ENCODE results near the gene HMGB3.
A peak's percentile ranks its signal among the peaks of the same experiment; 100 is the strongest.
"Not testable (repeated sequence)": the region's sequence is repeated elsewhere in the genome, so short reads cannot be mapped to it uniquely, and the experiment has no call there.

The HMGB3 gene

DNA sequence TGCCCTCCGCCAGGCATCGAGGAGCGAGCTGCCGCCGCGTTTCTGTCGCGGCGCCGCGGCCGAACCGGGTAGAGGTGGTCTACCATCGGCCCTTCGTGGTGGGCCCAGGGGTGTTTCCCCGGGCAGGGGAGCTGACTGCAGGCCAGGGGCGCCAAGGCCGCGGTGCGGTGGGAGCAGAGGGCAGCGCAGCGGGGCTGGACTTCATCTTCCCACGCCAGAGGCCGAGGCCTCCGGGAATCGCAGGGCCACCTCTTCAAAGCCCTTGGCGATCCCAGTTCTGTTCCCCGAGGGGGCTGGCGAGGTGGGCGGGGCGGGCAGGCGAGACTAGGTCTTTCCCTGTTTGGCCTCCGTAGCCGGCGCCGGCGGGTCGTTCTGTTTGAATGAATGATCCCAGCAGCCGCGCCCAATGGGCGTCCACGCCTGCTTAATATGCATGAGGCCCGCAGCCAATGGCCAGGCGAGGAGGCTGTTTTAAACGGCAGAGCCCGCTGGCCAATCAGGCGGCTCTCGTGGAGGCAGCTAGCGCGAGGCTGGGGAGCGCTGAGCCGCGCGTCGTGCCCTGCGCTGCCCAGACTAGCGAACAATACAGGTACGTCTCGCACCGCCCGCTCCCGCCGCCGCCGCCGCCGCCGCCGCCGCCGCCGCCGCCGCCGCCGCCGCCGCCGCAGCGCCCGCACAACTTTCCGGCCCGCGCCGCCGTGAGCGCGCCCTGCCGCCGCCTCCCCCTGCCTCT, at the start of gene HMGB3:
HMGB3 (plus strand) TSS at position 548 of the 733 bp plus-strand sequence. CDS start 2,265 bp downstream, outside the sequence.
- peak; percentile 95 for DNase-seq (ENCODE audit: low spot score)

DNA sequence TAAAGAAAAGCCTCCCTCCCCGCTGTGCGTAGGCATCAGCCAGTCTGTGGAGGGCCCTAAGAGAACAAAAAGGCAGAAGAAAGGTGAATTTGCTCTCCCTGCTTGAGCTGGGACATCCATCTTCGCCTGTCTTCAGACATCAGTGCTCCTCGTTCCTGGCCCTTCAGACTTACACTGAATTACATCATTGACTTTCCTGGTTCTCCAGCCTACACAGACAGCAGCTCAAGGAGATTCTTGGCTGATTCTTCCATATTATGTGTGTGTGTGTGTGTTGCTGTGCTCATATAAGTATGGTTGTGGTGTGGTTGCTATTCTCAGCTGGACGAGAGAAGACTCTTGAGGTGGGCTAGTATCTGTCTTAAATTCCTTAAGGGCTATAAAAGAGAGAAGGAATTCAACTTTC, 49.2 kb upstream of the HMGB3 start:
- DNase-seq (ENCODE audit: low spot score): no peak

DNA sequence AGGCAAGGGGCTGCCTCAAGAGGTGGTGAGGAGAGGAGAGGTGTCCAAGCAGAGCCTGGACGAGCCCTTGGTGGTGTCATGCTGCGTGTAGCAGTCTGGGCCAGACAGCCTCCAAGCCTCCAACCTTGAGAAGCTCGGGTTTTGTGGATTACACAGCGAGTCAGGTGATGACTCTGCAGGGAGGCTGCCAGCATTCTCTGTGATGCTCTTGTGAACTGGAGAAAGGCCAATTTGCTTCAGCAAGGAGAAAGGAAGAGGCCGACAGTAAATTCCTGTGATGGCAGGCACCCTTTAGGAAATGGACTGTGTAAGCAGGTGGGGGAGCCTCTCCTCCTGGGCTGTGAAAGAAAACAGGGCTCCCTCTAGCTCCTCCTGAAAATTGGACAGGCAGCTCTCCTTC, 48.7 kb upstream of the HMGB3 start:
- DNase-seq (ENCODE audit: low spot score): peak; percentile 50

DNA sequence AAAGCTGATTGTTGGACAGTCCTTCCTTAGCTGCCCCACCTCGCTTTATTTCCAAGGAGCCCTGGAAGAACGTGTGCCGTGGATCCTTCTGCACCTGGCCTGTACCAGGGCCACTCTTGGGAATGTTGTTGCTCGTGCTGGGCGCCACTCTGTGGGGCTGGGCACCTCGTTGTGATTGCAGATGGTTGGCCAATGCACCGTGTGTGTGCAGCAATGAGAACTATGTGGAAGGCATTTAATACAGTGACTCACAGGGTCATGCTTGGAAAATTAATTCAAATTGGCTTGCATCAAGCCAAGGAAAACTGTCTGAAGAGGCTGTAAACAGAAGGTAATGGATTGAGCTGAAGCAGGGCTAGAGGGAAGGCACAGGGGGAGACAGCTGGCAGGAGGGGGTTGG, 47.7 kb upstream of the HMGB3 start:
- peak; percentile 52 for DNase-seq (ENCODE audit: low spot score)

DNA sequence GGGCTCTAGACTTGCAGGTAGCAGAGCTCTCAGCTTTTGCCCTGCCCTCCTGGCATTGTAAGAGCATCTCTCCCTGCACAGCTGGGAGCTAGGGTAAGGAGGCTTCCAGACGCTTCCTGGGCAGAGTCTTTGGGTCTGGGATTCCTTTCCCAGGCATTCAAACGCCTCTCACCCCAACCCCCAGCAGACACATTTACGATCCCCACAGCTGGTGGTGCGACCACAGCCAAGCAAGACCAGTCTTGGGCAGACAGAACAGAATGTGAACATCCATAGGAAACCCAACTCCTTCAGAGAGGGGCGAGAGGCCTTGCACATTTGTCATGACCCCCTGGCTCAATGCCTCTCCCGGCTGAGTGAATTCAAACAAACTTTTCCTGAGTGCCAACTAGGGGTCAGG, 46.6 kb upstream of the HMGB3 start:
- DNase-seq (ENCODE audit: low spot score): no peak

DNA sequence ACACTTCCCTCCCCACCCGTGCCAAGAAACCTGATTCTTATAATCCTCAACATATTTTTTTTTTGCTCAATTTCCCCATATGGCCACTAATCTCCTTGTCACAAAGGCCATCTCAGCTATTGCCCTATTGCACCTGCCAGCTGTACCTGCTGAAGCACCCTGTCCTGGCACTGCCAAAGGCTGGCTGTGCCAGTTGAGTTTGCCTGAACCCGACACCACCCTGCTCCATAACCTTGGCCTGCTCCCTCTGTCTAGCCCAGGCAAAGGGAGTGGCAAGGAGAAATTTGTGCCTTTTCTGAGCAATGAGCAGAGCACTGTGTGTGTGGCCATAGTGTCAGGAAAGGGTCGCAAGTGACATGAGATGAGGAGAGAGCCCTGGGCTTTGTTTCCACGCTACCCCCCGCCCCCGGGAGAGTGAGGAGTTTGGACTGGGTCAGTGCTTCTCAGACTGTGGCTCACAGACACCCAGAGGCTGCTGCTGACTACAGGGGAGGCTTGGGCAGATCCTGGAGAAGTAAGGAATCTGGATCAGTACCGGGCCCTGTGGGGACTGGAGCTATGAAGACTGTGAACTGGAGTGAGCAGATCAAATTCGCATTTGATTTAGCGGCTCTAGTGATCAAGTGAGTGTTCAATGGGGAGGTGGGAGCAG, 42.2 kb upstream of the HMGB3 start:
- no peak for DNase-seq (ENCODE audit: low spot score)

DNA sequence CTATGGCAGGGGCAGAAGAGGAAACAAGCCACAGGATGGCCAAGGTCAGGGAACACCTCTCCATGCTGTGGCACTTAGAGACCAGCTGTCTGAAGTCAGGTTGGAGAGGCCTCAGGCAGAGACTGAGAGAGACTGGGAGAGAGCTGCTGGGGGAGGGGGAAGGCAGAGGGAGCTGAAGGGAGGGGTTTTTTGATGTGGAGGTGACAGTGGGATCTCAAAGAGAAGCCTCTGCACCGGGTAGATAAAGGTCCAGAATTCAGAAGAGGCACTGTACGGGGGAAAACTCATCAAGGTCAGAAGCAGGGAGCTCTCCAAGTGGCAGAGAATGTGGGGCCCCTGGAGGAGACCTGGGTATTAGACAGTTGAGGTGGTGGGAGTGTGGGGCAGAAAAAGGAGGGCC, 41.6 kb upstream of the HMGB3 start:
- no peak for DNase-seq (ENCODE audit: low spot score)

DNA sequence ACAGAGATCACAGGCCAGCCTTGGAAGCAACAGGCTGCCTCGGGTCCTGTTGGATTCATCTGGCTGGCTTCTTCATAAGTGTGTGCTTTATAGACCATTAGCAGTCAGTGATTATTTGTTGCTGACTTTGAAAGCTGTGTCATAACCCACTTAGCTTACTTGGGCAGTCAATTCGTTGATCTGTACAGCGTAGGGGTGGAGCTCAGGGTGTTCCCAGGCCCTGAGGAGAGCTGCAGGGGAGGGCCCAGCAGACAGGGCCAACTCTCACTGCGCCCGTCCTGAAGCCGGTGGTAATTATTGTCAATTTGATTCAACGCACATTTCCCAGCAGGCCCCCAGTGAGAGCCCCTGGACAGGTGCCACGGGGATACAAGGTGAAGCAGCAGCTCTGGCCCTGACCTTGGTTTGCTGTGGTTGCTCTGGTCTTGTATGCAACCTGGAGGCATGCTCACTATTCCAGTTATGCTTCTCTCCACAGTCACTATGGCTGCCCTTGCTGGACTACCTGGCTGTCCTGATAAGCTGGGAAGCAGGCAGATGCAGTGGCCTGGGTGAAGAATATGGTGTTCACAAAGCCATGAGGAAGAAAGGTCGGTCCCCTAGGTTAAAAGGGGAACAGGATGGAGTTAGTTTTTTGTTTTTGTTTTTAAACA, 40.1 kb upstream of the HMGB3 start:
- no peak for DNase-seq (ENCODE audit: low spot score)

DNA sequence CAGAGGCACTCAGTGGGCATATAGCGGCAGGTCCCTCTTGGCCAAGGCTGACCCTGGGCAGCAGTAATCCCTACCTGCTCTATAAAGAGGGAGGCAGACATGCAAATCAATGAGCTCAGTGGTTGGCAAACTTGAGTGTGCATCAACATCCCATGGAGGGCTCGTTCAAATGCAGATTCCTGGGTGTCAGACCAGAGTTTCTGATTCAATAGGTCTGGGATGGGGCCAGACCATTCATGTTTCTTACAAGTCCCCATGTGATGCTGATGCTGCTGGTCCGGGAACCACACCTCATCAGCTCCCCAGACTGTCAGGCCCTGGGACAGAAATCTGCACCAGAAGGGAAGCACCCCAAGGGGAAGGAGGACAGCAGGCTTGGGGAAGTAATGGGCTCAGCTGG, 38.9 kb upstream of the HMGB3 start:
- DNase-seq (ENCODE audit: low spot score): no peak

DNA sequence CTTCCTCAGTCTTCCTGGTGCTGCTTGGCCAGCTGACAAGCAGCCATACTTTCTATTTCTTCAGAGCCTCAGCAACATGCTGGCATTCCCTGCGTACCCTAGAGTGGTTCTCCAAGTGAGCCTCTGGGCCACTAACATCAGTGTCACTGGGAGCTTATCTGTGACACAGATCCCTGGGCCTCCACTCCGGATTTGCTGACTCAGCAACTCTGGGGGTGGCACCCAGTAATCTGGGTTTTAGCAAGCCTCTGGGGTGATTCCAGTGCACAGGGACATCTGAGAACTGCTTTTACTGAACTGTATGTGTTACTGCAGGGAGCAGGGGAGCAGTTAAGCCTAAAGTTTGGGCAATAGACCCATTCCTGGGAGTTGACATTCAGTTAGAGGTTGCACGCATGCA, 28.2 kb upstream of the HMGB3 start:
- no peak for DNase-seq (ENCODE audit: low spot score)

DNA sequence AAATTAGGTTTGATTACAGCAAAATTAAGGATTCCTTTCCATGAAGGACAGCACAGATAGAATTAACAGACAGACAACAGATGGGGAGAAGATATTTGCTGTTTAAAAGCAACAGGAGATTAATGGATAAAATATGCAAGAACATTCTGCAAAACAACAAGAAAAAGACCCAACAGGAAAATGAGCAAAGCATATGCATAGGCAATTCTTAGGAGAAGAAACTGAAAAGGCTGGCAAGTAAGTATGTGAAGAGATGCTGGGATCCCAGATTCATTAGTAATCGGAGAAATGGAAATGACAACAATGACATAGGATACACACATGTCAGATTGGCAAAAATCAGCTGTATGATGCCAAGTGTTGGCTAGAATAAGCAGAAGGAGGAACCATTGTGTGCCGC, 27.5 kb upstream of the HMGB3 start:
- DNase-seq (ENCODE audit: low spot score): no peak

DNA sequence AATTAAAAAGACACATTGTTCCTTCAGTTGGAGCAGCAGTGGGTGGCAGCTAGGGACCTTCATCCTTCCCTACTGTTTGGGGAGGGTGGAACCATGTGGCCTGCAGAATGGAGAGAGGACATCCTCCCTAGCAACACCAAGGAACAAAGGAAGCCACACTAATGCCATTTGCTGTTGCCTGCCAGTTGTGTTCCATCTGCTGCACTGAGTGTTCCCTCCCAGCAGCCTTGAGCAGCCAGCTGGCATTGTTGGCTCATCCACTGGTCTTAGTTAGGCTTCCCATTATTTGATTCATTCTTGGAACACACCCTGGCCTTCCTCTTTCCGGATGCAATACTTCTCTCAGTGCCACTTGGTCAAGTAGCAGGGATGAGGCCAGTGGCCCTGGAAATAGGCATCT, 25.0 kb upstream of the HMGB3 start:
- DNase-seq (ENCODE audit: low spot score): no peak

DNA sequence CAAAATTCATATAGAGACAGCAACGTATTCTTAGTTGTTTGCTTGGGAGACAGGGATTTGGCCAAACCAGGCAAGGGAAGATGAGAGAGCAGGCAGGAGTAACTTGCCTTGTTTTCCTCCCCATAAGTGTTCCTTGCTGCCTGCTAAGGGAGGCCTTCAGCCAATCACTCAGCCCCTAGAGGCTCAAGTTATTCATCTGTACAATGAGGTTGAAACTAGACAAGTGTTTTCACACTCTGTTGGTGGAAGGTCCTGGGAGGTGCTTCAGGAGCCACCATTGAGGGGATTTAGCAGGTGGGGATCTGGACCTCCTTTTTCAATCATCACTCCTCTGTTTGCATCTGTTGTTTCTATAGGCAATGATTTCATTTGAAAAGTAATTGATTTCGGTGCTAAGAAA, 23.6 kb upstream of the HMGB3 start:
- no peak for DNase-seq (ENCODE audit: low spot score)

DNA sequence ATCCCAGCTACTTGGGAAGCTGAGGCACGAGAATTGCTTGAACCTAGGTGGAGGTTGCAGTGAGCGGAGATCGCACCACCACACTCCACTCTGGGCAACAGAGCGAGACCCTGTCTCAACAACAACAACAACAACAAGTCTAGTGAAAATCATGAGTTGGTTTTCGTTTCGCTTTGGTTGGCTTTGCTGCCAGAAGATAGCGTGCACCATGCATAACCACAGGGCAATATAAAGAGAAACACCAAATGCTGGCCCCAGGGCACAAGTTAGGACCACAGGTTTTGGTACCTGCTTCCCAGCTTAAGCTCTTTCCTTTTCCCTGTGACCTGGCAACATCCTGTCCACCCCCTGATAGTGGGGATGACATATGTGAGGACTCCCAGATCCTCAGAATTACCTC, 21.5 kb upstream of the HMGB3 start:
- no peak for DNase-seq (ENCODE audit: low spot score)

DNA sequence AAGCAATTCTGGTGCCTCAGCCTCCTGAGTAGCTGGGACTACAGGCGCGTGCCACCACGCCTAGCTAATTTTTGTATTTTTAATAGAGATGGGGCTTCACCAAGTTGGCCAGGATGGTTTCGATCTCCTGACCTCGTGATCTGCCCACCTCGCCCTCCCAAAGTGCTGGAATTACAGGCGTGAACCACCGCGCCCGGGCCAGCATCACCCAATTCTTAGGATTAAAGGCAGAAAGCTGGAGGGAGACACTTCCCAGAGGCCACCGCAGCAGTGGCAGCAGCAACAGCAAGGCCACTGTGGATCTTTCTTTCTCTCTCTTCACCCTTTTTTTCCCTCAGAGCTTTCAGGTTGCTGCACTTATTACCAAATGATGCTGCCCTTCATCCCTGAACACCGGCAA, 18.7 kb upstream of the HMGB3 start:
- DNase-seq (ENCODE audit: low spot score): not testable (repeated sequence)

DNA sequence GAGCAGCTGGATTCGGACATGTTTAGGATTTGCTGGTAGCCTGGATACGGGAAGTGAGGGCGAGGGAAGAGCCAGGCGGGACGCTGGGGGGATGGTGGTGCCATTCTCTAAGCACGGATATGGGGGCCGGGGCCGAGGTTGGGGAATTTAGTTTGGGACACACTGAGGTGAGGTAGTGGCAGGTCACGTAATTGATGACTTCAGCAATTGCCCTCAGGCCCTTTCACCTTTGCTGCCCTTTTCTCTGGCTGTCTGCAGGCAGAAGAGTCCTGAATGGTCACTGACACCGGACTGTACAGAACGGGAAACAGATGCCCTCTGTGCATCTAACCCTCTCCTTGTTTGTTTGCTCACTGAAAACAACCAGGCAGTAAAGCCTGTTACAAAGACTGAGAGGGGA, 16.9 kb upstream of the HMGB3 start:
- no peak for DNase-seq (ENCODE audit: low spot score)

DNA sequence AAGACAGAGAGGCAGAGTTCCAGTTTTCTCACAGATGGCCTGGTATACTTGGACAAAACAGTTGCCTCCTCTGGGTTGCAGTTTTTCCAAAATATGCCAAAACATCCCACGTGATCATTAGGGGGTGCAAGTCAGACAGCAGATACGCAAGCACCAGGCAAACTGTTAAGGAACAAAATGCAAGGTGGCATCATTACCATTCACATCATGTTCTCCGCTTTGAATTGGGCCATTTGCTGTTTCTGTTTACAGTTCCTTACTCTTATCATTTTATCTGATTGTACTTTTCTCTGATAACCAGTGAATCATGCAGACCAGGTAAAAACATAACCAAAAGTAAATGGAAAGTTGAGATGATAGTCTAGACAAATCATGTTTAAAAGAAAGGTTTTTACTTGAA, 16.4 kb upstream of the HMGB3 start:
- no peak for DNase-seq (ENCODE audit: low spot score)

DNA sequence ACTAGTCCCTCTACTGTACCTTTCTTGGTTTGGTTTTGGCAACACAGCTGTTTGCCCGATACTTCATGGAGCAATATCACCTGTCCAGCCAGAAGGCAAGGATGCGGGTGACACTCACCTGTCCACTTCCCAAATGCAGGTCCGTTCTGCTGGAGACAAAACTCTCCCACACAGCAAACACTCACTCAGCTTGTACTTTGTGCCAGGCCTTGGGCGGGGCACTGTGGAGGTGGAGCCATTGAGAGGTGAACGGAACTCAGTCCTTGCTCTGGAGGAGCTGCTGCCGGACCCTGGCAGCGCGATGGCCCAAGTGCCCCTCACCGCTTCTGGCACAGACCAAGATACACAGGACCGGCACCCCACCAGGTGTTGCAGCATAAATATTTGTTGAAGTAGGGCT, 15.3 kb upstream of the HMGB3 start:
- no peak for DNase-seq (ENCODE audit: low spot score)

DNA sequence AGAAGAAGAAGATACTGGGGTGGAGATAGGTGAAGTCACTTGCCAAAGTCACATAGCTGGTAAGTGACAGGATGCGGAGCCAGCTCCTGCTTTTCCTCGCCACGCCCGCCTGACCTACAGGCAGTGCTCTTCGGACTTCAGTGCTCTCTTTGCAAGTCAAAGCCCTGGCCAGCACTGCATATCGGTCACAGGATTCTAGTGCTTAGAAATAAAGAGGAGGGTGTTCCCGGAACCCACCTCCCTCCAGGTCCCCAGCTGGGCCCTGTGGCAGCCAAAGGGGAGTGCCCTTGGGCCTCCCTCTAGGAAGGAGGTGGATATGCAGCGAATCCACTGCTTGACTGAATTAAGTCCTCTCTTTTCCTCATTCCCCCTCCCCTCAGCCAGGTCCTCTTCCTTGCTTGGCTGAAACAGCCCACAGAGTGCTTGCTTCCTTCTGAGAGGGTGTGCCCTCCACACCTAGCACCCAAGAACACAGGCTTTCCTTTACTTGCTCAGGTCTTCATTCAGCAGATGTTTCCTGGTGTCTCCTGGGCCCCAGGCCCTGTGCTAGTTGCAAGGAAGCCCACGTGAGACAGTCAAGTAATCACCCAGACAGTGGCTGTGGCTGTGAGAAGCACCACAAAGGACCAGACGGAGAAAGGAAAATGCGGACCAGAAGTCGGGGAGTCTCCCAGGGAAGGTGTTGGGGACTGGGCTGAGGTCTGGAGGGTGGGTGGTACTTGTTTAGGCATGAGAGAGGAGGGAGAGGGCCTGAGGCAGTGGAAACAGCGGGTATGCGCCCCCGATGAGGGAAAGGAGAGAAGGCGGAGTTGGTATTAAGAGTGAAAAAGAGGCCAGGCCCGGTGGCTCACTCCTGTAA, 14.0 kb upstream of the HMGB3 start:
- DNase-seq (ENCODE audit: low spot score): no peak

DNA sequence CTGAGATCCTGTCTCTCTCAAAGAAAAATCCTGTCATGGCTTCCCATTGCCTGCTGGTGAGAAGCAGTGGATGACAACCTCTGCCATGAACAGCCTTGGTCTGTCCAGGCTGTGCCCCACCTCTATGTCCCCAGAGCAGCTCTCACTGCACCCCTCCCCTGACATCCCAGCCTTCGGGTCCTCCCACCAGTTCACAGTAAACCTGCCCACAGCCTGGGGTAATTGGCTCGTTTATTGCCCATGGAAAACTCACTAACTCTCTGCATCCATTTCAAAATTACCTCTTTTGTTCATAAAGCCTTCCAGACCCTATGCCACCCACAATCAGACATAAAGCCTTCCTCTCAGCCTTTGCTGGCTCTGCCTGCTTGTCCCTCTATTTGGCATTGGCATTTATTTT, 10.7 kb upstream of the HMGB3 start:
- no peak for DNase-seq (ENCODE audit: low spot score)

DNA sequence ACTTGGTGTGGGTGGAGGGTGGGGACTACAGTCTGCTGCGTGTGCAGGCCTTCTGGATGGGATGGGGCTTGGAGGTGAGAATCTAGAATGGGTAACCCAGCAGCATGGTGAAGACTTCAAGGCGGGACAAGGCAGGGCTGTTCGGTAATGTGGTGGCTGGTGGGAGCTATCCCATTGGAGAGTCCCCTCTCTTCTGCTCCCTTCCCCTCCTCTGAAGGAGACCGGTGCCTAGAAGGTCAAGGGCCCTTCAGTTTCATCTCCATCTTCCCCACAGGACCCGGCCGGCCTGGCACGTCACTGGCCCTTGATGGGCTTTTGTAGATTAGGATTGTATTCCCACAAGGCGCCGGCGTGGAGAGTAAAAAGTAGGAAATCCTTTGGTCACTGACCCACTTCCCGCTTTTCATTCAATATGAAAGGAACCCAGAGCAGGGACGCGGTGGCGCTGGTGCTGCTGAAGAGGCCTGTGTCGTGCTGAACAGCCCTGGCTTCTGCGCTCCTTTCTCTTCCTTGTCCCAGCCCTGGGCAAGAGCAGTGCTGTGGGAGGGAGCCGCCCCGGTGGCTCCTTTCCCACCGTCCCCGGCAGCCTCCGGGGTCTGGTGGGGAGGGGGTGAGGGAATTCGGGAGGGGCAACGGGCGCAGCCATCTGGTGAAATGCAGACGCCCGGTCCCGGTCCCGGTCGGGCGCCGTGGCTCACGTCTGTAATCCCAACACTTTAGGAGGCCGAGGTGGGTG, 7.3 kb upstream of the HMGB3 start:
- no peak for DNase-seq (ENCODE audit: low spot score)

Data from AG08396 (cell line).